HAP-1 (cell line): ENCODE measurements around the gene CUL5.

ENCODE experiments used
- DNase-seq, 2 experiments: peaks; one replicate each; pipeline ENCODE4 v3.0.0-alpha.2; 2016 to 2020; ENCODE audit warnings: low spot score in 2 of 2
- H3K27me3 ChIP-seq: fragments of 250-450 bp; sonication (Bioruptor Pico); 2 replicates; pipeline ENCODE4 v1.5.1; 2020; ENCODE audit warnings: low read depth, mild to moderate bottlenecking, moderate library complexity
- H3K36me3 ChIP-seq: fragments of 250-450 bp; sonication (Bioruptor Pico); replicated peaks from 2 replicates; pipeline ENCODE4 v1.5.1; 2020; ENCODE audit warnings: mild to moderate bottlenecking
- H3K4me1 ChIP-seq: fragments of 250-450 bp; sonication (Bioruptor Pico); 2 replicates; pipeline ENCODE4 v1.5.1; 2020; ENCODE audit warnings: mild to moderate bottlenecking
- H3K4me3 ChIP-seq: fragments of 250-450 bp; sonication (Bioruptor Pico); 2 replicates; pipeline ENCODE4 v1.5.1; 2020; ENCODE audit warnings: mild to moderate bottlenecking, moderate library complexity
- H3K9me3 ChIP-seq: fragments of 250-450 bp; sonication (Bioruptor Pico); 2 replicates; pipeline ENCODE4 v1.5.1; 2020; ENCODE audit warnings: mild to moderate bottlenecking, moderate library complexity
- in situ Hi-C: fragments of 300-500 bp; cut with MboI; formaldehyde crosslinking; loops from 3 replicates; pipeline ENCODE4 v1.14.3; 2020; ENCODE audit warnings: low sequenced_read_pairs, inconsistent platforms, mixed read lengths

CUL5 gene

GRCh38 chr11:108008656-108009496 lies at the start of gene CUL5:
TSS of gene CUL5 (plus strand) at chr11:108008898. CDS start at chr11:108009349, 451 bp downstream.
- Histone ChIP-seq H3K9me3 (no peaks in the 10 kb centered on the region), H3K36me3 (peaks cover 7% of the 10 kb centered on the region), H3K4me3 (peak within 1 kb of the TSS; percentile 92), H3K27me3 (no peaks in the 10 kb centered on the region), H3K4me1 (peaks cover 16% of the 10 kb centered on the region)
- peak; percentile 83 to 95 for DNase-seq
- in situ Hi-C loops, result loop anchor here (25.0 kb wide), 1 partner anchor 653 kb away; the partner anchor contains the start of gene DDX10

GRCh38 chr11:107961480-107961879 lies 47.2 kb upstream of the CUL5 start:
- in situ Hi-C loops, result no loop called here
- DNase-seq, result no peak
- H3K4me1 ChIP-seq, result no peaks in the 10 kb centered on the region

GRCh38 chr11:107962181-107962580 lies 46.5 kb upstream of the CUL5 start:
- Histone ChIP-seq H3K4me3 (no peak overlapping the region), H3K4me1 (no peaks in the 10 kb centered on the region), H3K9me3 (no peaks in the 10 kb centered on the region), H3K36me3 (no peaks in the 10 kb centered on the region), H3K27me3 (no peaks in the 10 kb centered on the region)
- no peak for DNase-seq
- in situ Hi-C loops, result no loop called here

More at GRCh38 chr11:107961480-107961879, 47.2 kb upstream of the CUL5 start:
- no peaks in the 10 kb centered on the region for H3K27me3 ChIP-seq
- no peak overlapping the region for H3K4me3 ChIP-seq
- no peaks in the 10 kb centered on the region for H3K36me3 ChIP-seq
- no peaks in the 10 kb centered on the region for H3K9me3 ChIP-seq

GRCh38 chr11:107963091-107963490 lies 45.6 kb upstream of the CUL5 start:
- H3K4me3 ChIP-seq, result no peak overlapping the region
- H3K4me1 ChIP-seq, result no peaks in the 10 kb centered on the region
- no peak for DNase-seq
- H3K9me3 ChIP-seq, result no peaks in the 10 kb centered on the region
- no peaks in the 10 kb centered on the region for H3K36me3 ChIP-seq
- no peaks in the 10 kb centered on the region for H3K27me3 ChIP-seq
- in situ Hi-C loops, result no loop called here

- Histone ChIP-seq H3K4me3 (no peak overlapping the region), H3K4me1 (peaks cover 8% of the 10 kb centered on the region), H3K27me3 (no peaks in the 10 kb centered on the region), H3K36me3 (no peaks in the 10 kb centered on the region), H3K9me3 (no peaks in the 10 kb centered on the region)
- DNase-seq, result peak; percentile 9 to 32
- in situ Hi-C loops, result no loop called here
Observed at GRCh38 chr11:107969219-107969618, 39.5 kb upstream of the CUL5 start.

- no peaks in the 10 kb centered on the region for H3K9me3 ChIP-seq
- no peak for DNase-seq
- in situ Hi-C loops, result no loop called here
- H3K4me3 ChIP-seq, result no peak overlapping the region
- peaks cover 8% of the 10 kb centered on the region for H3K4me1 ChIP-seq
- H3K36me3 ChIP-seq, result no peaks in the 10 kb centered on the region
- no peaks in the 10 kb centered on the region for H3K27me3 ChIP-seq
Observed at GRCh38 chr11:107970049-107970448, 38.6 kb upstream of the CUL5 start.

- Histone ChIP-seq H3K36me3 (no peaks in the 10 kb centered on the region), H3K4me1 (peaks cover 8% of the 10 kb centered on the region), H3K9me3 (no peaks in the 10 kb centered on the region), H3K27me3 (no peaks in the 10 kb centered on the region), H3K4me3 (no peak overlapping the region)
- in situ Hi-C loops, result no loop called here
- DNase-seq, result no peak
Observed at GRCh38 chr11:107973641-107974040, 35.1 kb upstream of the CUL5 start.

GRCh38 chr11:107988397-107989158 lies 20.1 kb upstream of the CUL5 start:
- no peaks in the 10 kb centered on the region for H3K9me3 ChIP-seq
- no peak overlapping the region for H3K4me3 ChIP-seq
- no peak for DNase-seq

GRCh38 chr11:107991868-107992414 lies 16.8 kb upstream of the CUL5 start:
- Histone ChIP-seq H3K4me3 (no peak overlapping the region), H3K36me3 (no peaks in the 10 kb centered on the region), H3K4me1 (peaks cover 19% of the 10 kb centered on the region), H3K9me3 (0 out of 2 replicates have a peak, but pooled peaks cover 3% of the 10 kb centered on the region), H3K27me3 (no peaks in the 10 kb centered on the region)
- in situ Hi-C loops, result no loop called here
- DNase-seq, result peak; percentile 52 to 64

More at GRCh38 chr11:107988397-107989158, 20.1 kb upstream of the CUL5 start:
- in situ Hi-C loops, result no loop called here
- peaks cover 12% of the 10 kb centered on the region; the same call in 1 of the 2 replicates for H3K4me1 ChIP-seq
- no peaks in the 10 kb centered on the region for H3K36me3 ChIP-seq
- no peaks in the 10 kb centered on the region for H3K27me3 ChIP-seq

- Histone ChIP-seq H3K4me3 (no peak overlapping the region), H3K9me3 (0 out of 2 replicates have a peak, but pooled peaks cover 3% of the 10 kb centered on the region), H3K36me3 (no peaks in the 10 kb centered on the region), H3K27me3 (no peaks in the 10 kb centered on the region), H3K4me1 (peaks cover 19% of the 10 kb centered on the region)
- in situ Hi-C loops, result no loop called here
- DNase-seq, result no peak
Observed at GRCh38 chr11:107996006-107996776, 12.5 kb upstream of the CUL5 start.

GRCh38 chr11:107998761-107999160 lies 9.9 kb upstream of the CUL5 start:
- H3K36me3 ChIP-seq, result no peaks in the 10 kb centered on the region
- in situ Hi-C loops, result no loop called here
- no peak for DNase-seq

GRCh38 chr11:107999759-108000455 lies 8.8 kb upstream of the CUL5 start:
- no peaks in the 10 kb centered on the region for H3K36me3 ChIP-seq
- in situ Hi-C loops, result loop anchor here (25.0 kb wide), 1 partner anchor 662 kb away; the partner anchor contains the start of gene DDX10
- H3K4me3 ChIP-seq, result no peak overlapping the region
- no peaks in the 10 kb centered on the region; the same call in 1 of the 2 replicates for H3K27me3 ChIP-seq
- DNase-seq, result peak; percentile 72 to 76
- H3K9me3 ChIP-seq, result 0 out of 2 replicates have a peak, but pooled peaks cover 2% of the 10 kb centered on the region
- peaks cover 2% of the 10 kb centered on the region for H3K4me1 ChIP-seq

More at GRCh38 chr11:107998761-107999160, 9.9 kb upstream of the CUL5 start:
- H3K4me3 ChIP-seq, result no peak overlapping the region
- H3K9me3 ChIP-seq, result 0 out of 2 replicates have a peak, but pooled peaks cover 3% of the 10 kb centered on the region
- H3K4me1 ChIP-seq, result peaks cover 7% of the 10 kb centered on the region
- H3K27me3 ChIP-seq, result no peaks in the 10 kb centered on the region; the same call in 1 of the 2 replicates
